ENCODE data around the gene ANKLE1.
A peak's percentile ranks its signal among the peaks of the same experiment; 100 is the strongest.

Gene ANKLE1, protein sequence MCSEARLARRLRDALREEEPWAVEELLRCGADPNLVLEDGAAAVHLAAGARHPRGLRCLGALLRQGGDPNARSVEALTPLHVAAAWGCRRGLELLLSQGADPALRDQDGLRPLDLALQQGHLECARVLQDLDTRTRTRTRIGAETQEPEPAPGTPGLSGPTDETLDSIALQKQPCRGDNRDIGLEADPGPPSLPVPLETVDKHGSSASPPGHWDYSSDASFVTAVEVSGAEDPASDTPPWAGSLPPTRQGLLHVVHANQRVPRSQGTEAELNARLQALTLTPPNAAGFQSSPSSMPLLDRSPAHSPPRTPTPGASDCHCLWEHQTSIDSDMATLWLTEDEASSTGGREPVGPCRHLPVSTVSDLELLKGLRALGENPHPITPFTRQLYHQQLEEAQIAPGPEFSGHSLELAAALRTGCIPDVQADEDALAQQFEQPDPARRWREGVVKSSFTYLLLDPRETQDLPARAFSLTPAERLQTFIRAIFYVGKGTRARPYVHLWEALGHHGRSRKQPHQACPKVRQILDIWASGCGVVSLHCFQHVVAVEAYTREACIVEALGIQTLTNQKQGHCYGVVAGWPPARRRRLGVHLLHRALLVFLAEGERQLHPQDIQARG

DNA sequence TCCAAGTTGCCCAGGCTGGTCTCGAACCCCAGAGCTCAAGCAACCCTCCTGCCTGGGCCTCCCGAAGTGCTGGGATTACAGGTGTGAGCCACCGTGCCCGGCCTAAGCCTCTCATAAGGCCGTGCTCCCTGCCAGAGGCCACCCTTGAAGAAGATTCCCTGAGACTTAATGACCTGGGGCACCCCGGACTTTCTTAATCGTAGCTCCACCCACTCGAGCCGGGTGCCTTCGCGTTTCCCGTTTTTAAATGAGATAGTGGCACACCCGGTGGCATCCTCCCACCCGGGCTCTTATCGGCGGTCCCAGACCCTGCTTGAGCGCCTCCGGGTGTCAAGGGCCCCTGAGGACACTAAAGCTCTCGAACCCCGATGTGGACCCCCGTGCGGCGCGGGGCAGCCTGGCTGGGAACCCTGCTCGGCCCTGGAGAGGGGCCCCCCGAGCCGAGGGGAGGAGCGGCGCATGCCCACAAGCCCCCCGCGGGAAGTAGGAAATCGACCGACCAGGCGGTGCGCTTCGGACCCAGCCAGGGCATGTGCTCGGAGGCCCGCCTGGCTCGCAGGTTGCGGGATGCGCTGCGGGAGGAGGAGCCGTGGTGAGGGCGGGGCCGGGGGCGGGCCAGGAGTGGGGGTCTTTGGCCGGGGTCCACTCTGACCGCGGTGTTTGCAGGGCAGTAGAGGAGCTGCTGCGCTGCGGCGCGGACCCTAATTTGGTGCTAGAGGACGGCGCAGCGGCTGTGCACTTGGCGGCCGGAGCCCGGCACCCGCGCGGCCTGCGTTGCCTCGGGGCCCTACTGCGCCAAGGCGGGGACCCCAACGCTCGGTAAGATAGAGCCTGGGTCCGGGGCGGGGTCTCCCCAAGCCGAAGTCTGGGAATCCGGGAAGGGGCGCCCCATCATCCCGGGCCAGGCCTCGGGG is at the start of gene ANKLE1:
TSS of gene ANKLE1 (plus strand) at position 511 of the 914 bp plus-strand sequence. CDS start at position 531, 20 bp downstream.
- TF ChIP-seq, protein P1, sequence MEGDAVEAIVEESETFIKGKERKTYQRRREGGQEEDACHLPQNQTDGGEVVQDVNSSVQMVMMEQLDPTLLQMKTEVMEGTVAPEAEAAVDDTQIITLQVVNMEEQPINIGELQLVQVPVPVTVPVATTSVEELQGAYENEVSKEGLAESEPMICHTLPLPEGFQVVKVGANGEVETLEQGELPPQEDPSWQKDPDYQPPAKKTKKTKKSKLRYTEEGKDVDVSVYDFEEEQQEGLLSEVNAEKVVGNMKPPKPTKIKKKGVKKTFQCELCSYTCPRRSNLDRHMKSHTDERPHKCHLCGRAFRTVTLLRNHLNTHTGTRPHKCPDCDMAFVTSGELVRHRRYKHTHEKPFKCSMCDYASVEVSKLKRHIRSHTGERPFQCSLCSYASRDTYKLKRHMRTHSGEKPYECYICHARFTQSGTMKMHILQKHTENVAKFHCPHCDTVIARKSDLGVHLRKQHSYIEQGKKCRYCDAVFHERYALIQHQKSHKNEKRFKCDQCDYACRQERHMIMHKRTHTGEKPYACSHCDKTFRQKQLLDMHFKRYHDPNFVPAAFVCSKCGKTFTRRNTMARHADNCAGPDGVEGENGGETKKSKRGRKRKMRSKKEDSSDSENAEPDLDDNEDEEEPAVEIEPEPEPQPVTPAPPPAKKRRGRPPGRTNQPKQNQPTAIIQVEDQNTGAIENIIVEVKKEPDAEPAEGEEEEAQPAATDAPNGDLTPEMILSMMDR (IDR thresholded peaks at IDR 0.05): no peak
- no peak for DNase-seq (ENCODE audit: low spot score)
- Histone ChIP-seq H3K4me3 (peak within 1 kb of the TSS; percentile 62), H3K27ac (no peak within 1 kb of the TSS)

DNA sequence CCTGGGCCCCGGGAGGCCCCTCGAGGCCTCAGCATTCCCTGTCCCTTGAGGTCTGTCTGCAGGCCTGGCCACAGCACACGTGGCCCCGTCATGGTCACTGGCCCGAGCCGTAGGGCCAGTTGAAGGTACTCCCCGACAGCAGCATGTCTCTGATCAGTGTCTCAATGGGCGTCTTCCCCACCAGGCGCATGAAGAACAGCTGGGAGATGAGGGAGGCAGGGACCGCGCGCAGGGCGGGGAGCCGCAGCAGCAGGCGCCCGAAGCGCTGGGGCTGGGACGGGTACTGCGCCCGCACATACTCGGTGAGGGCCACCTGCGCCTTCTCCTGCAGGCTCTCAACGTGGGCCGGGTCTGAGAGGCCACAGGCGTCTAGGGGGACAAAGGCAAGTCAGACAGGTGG is 49.4 kb upstream of the ANKLE1 start:
- TF ChIP-seq, protein P1 (IDR thresholded peaks at IDR 0.05): no peak
- H3K27ac ChIP-seq: no peak overlapping the region
- DNase-seq (ENCODE audit: low spot score): no peak
- no peak overlapping the region for H3K4me3 ChIP-seq

DNA sequence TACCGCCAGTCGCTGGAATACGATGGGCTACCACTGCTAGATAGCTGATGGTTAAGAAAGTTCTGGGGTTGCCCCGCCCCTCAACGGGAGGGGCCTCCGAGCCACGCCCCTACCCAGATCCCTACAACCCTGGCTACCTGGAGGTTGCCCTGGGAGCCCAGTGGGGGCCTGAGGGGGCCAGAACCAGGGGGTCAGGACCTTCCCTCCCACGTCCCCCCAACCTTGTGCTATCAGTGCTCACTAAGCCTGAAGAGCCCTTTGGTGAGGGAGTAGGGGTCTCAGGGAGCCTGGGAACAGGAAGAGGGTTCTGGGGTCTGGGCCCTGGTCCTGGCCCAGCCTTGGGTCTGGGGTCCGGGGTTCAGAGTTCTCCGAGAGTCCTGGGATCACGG is 46.8 kb upstream of the ANKLE1 start:
- TF ChIP-seq, protein P1 (IDR thresholded peaks at IDR 0.05): no peak
- H3K4me3 ChIP-seq: peak overlapping the region; percentile 80
- peak overlapping the region; percentile 72 to 87 for H3K27ac ChIP-seq
- DNase-seq (ENCODE audit: low spot score): no peak

DNA sequence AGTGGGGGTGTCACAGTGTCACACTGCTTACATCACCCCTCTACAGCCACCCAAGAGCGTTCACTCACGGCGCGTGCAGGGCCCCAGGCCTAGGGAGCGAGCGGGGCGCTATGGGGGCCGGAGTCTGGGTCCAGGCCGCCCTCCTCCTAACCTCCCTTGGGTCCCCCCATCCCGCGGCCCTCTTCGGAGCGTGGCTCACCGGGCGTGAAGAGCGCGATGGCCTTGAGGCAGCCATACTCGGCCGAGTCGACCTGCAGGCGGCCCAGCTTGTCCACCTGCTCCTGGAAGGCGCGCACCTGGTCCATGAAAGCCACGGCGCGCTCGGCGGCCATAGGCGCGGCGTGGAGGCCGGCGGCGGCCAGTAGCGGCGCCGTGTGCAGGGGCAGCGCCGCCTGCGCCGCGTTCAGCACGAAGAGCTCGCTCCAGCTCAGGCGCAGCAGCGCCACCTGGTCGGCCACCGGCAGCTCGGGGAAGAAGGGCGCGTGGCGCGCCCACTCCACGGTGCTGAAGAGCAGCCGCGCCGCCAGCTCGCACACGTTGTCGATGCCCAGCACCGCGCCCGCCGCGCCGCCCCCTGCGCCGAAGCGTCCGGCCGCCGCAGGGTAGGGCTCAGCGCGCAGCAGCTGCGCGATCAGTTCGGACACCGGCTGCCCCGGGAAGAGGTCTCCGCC is 46.3 kb upstream of the ANKLE1 start:
- no peak for DNase-seq (ENCODE audit: low spot score)
- TF ChIP-seq, protein P1 (IDR thresholded peaks at IDR 0.05): peak; percentile 52
- peak overlapping the region; percentile 72 to 87 for H3K27ac ChIP-seq
- peak overlapping the region; percentile 80 for H3K4me3 ChIP-seq

DNA sequence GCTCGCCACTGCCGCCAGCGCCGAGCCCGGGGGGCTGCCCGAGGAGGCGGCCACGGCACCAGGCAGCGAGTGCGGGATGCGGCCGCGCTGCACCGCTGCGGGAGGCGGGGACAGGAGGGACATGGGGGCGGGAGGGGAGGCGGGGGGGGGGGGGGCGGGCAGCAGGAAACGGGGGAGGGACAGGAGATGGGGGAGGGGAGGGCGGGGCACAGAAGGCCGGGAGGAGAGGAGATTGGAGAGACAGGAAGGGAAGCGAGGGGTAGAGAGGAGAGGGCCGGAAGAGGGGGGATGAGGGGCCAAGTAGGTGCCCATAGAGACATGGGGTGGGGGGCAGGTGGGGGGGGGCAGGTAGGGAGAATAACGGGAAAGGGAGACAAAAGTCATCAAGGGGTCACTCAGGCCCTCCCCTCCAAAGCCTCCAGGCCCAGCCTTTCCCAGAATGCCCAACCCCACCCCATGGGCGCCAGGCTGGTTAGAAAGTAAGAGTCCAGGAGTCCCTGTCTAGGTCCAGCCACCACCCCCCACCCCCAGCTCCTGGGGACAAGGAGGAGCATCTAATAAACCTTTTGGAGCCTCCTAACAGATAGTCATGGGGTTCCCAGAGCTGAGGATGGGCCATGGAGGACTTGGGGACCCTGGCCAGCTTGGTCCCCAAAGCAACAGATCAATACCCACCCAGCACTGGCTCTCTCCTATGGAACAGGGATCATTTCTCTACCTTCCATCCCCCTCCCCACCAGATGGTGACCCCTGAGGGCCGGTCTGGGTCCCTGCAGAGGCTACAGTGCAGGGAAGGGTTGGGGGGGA is 45.5 kb upstream of the ANKLE1 start:
- peak overlapping the region; percentile 80 for H3K4me3 ChIP-seq
- peak overlapping the region; percentile 72 to 87 for H3K27ac ChIP-seq
- TF ChIP-seq, protein P1 (IDR thresholded peaks at IDR 0.05): no peak
- peak; percentile 70 for DNase-seq (ENCODE audit: low spot score)
